GM21529 (cell line): ENCODE data around the gene EMC1.
"Not testable (repeated sequence)": the region's sequence is repeated elsewhere in the genome, so short reads cannot be mapped to it uniquely, and the experiment has no call there.

Source experiments
- ATAC-seq: cut with Tn5 transposase; IDR thresholded peaks from one replicate; pipeline ENCODE4 v1.9.1; 2021; ENCODE audit not compliant: unreplicated experiment

The EMC1 gene

DNA sequence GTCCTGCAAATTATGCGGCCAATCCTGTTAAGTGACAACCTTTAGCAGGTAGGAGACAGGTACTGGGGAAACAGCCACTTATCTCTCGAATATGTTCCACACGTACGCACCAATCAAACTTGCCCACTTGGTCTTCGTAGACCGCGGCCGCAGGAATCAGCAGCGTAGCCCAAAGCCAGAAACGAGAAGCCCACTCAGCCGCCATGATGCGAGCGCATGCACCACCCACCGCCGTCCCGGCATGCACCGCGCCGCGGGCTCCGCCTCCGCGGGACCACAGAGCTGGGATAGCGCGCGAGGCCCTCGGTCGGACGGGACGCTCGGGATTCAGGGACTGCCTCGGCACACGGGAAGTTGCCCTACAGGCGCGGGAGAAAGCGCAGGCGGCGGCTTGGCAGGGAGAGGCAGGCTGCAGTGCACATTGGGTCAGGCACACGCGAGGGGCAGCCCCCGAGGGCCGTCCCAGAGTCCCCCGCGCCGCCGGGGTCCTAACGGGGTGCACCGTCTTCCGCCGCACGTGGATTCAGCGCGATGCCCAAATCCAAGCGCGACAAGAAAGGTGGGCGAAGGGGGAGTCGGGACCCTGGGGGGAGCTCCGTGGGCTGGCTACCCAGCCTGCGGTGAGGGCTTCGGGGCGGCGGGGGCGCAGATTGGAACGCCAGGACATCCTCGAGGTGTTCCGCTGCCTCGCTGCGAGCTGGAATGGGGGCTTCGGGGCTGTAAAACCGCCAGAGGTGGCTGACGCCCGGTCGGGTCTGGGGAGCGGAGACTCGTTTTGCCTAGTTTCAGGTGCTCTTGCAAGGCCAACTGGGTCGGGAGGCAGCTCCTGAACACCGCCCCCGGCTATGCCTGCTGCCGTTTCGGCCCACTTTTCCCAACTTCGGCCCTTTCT is at the start of gene EMC1, which contains the start of gene MRTO4:
Gene EMC1, minus strand, starts transcription at position 220 of the 892 bp plus-strand sequence. Its CDS starts 15 bp downstream, at position 205.
Gene MRTO4, plus strand, starts transcription at position 501 of the 892 bp plus-strand sequence. Its CDS starts 31 bp downstream, at position 532.
- peak; percentile 76 for ATAC-seq

- ATAC-seq: no peak
Observed at GRCh38 chr1:19300211-19300610, 48.9 kb upstream of the EMC1 start.

DNA sequence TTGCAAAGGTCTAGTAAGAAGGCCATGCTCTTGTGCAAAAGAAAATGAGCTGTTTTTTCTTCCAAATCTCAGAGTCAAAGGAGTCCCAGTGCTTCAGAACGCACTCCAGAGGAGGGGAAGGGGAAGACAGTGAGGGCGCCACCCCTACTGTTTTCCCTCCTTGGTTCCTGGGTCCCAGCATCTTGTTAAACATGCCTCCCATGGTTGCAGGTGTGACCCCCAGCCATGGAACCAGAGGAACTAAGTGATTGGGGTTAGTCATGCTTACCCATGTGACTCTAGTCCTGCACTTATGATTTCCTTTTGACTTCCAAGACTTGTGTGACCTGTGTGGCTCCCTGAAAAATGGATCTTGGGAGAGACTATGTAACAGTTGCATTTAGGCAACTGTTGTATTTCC is 43.3 kb upstream of the EMC1 start:
- ATAC-seq: no peak

DNA sequence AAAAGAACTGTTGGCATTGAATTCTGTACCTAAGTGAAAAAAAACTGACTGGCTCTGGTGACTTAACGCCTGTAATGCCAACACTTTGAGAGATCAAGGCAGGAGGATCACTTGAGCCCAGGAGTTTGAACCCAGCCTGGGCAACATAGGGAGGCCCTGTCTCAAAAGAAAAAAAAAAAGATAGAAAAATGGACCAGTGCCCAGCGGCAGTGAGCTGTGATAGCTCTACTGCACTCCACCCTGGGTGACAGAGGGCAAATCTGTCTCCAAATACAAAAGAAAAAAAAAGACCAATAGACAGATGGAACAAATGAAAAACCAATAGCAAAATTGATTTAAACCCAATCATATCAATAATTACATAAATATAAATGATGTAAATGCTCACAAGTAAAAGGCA is 37.9 kb upstream of the EMC1 start:
- no peak for ATAC-seq

DNA sequence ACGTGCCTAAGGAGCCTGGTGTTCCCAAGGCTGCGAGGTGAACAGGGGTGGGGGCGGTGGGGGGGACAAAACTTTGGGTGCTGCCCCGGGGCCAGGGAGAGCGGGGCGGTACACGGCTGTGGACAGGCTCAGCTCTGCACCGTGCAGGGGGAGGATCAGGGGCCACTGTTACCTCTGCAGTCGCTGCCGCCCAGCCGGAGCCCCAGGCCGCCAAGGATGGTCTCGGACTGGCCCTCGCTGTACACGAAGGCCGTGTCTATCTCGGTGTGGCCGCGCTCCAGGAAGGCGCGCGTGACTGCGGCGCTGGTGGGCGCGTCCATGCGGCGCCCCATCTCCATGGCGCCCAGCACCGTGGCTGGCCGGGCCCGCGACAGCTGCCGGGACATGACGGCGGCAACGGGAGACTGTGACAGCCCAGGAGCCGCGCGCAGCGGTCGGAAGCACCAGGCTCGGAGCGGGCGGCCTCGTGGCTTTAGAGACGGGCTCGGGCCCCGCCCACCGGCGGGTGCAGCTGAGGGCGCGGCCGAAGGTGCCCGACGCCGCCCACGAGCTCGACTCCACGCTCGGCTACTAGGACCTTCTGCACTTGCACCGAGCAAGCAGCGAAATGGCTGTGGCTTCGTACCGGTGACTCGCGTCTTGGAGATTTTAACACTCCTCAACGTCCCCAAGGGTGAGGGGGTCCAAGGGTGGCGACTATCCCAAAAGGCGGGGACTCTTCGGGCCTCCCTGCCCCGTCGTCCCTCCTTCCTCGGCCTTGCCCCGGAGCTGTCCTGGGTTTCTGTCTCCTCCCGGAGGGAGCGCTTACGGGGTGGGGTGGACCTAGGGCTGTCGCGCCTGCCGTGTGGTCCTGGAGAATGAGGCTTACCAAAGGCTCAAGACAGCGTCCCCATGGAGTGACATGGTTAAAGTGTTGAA is 37.3 kb upstream of the EMC1 start, which contains the start of gene AKR7A3:
Gene AKR7A3, minus strand, starts transcription at position 447 of the 918 bp plus-strand sequence. Its CDS starts 61 bp downstream, at position 386.
- not testable (repeated sequence) for ATAC-seq

GRCh38 chr1:19287436-19288185 is 36.3 kb upstream of the EMC1 start:
- ATAC-seq: no peak

- ATAC-seq: not testable (repeated sequence)
Observed at GRCh38 chr1:19285807-19286206, 34.5 kb upstream of the EMC1 start.

GRCh38 chr1:19285366-19285765 is 34.0 kb upstream of the EMC1 start:
- ATAC-seq: not testable (repeated sequence)

GRCh38 chr1:19284881-19285280 is 33.6 kb upstream of the EMC1 start:
- no peak for ATAC-seq

DNA sequence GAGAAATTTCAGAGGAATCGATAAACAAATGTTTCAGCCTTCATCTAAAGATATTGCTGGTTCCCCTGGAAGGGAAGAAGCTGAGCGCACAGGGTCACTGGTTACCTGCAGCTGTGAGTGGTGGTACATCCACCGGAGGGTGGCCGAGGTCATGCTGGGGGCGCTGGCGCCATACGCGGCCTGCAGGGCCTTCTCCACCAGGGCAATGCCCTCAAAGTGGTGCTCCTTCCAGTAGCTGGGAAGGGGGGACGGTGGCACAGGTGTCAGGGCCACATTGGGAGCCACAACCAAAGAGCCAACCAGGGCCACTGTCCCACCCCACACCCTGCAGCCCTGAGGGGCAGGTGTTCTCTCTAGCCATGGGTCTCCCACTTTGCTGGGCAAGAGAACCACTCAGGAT is 32.6 kb upstream of the EMC1 start:
- no peak for ATAC-seq

- ATAC-seq: no peak
Observed at GRCh38 chr1:19274636-19275035, 23.3 kb upstream of the EMC1 start.

DNA sequence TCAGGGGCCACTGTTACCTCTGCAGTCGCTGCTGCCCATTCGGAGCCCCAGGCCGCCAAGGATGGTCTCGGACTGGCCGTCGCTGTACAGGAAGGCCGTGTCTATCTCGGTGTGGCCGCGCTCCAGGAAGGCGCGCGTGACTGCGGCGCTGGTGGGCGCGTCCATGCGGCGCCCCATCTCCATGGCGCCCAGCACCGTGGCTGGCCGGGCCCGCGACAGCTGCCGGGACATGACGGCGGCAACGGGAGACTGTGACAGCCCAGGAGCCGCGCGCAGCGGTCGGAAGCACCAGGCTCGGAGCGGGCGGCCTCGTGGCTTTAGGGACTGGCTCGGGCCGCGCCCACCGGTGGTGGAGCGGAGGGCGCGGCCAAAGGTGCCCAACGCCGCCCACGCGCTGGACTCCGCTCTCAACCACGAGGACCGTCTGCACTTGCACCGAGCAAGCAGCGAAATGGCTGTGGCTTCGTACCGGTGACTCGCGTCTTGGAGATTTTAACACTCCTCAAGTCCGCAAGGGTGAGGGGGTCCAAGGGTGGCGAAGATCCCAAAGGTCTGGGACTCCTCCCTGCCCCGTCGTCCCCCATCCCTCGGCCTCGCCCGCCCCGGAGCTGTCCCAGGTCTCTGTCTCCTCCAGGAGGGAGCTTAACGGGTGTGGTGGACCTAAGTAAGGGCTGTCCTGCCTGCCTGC is 22.7 kb upstream of the EMC1 start:
- ATAC-seq: not testable (repeated sequence)

DNA sequence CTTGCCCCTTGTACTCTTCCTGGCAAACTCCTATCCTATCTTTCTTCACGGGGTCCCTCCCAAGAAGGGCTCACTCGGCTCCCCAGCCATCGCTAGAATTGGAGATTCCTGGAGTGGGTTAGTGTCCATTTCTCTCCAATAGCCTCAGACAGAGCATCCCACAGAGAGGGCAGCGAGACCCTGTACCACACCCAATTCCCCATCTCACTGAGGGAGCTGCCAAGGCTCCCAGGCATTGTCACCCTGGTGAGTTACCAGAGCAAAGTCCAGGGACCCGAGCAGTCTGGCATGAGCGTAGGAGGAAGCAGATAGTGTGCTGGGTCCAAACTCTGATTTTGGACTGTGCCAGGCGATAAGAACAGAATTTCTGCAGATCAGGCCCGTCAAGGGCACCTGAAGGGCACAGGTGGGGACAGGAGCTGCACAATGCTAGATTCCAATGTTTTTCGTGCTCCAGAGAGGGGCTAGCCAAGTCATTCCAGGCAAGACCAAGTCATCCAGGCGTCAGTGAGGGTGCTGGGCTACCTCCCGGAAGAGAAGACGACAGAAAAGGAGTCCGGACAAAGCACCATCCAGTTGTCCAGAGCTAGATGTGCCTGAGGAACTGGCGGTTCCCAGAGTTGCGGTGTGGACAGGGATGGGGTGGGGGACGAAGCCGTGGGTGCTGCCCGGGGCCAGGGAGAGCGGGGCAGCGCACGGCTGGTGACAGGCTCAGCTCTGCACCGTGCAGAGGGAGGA is 22.0 kb upstream of the EMC1 start:
- ATAC-seq: no peak

DNA sequence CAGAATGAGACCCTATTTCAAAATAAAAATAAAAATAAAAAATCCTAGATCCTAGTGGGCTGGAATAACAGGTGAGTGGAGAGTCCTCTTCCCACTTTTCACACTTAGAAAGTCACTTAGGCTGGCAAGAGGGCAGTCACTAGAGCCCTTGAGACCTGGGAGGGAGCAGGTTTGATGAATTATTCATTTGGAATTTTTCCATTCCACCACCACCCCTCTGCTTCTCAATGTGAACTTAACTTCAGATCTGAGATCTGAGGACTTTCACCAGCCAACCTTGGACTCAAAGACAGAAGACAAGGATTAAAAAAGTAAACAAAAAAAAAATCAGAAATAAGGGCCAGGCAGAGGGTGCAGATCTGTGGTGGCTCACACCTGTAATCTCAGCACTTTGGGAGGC is 20.7 kb upstream of the EMC1 start:
- ATAC-seq: no peak

DNA sequence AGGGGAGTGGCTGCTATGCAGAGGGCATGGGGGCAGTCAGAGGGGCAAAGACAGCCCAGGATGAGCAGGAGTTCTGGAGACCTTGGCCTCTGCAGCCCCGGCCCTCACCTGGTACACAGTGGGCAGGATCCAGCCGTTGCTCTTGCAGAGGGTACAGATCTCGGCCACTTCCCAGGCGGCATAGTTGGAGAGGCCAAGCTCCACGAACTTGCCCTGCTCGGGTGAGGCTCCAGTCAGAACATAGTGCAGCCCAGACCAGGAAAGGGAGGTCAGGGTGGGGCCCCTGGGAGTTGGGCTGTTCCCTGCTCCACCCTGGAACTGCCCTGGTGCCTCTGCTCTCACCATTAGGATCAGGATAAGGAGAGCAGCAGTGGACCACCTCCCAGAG is 19.0 kb upstream of the EMC1 start:
- ATAC-seq: not testable (repeated sequence)

DNA sequence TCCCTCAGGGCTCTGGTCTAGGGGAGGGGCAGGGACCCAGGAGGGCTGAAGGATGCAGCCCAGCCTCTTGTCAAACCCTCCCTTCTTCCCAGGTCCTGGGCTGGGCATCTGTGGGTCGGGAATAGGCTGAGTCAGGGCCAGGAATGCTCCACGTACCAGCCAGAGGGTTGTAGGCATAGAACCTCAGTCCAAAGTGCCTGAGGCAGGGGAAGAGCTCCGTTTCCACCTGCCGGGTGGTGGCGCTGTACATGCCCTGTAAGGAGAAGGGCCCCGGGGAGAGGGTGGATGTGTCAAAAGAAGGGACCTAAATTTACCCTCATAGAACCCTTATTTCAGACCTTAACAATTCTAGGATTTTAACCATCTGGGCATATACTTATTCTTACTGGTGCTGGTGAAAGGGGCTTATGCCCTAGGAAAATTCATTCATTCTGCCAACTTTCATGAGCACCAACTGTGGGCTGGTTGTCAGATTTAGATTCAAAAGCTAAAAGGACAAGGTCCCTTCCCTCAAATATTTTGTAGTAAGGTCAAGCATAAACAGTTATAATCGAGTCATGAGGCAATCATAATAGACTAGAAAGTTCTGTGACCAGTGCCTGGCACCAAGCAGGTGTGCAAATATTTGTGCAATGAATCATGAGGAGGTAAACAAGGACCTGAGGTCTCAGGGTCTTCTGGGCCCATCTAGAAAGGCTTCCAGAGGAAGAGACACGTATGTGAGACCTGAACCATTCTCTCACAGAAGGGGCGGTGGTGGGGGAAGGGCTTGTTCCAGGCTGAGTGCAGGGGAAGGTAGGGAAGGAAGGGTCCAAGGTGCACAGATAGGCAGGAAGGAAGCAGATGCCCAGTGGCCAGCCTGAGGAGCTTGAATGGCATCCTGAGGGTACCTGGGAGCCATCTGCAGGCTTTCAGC is 18.4 kb upstream of the EMC1 start:
- not testable (repeated sequence) for ATAC-seq

DNA sequence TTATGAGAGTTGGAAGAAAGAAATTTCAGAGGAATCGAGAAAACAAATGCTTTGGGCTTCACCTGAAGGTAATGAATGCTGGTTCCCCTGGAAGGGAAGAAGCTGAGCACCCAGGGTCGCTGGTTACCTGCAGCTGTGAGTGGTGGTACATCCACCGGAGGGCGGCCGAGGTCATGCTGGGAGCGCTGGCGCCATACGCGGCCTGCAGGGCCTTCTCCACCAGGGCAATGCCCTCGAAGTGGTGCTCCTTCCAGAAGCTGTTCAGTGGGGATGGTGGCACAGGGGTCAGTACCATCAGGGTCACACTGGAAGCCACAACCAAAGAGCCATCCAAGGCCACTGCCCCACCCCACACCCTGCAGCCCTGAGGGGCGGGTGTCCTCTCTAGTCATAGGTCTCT is 17.1 kb upstream of the EMC1 start:
- ATAC-seq: no peak

DNA sequence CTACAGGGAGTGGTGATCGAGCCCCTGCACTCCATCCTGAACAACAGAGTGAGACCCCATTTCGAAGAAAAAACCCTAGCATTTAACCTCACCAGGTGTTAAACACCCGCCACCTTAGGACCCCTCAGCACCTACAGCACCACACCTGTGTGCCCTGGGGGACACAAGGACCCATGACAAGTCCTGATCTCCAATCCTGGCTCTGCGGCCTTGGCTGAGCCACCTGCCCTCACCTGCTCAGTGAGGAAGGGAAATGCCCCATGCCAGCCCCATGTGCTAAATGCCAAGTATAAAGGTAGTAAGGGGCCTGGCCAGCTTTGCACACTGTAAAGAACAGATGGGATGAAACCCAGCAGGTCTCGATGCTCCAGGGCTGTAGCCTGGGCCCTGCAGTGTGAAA is 11.4 kb upstream of the EMC1 start:
- ATAC-seq: no peak
